Putamen (tissue), 1 donor: Measurements from ENCODE around the gene ACOT12.
"Not testable (repeated sequence)": the region's sequence is repeated elsewhere in the genome, so short reads cannot be mapped to it uniquely, and the experiment has no call there.

Experiments
- DNase-seq: peaks from one replicate; pipeline ENCODE4 v3.0.0-alpha.2; 2016; ENCODE audit warnings: low spot score

ACOT12 gene

DNA sequence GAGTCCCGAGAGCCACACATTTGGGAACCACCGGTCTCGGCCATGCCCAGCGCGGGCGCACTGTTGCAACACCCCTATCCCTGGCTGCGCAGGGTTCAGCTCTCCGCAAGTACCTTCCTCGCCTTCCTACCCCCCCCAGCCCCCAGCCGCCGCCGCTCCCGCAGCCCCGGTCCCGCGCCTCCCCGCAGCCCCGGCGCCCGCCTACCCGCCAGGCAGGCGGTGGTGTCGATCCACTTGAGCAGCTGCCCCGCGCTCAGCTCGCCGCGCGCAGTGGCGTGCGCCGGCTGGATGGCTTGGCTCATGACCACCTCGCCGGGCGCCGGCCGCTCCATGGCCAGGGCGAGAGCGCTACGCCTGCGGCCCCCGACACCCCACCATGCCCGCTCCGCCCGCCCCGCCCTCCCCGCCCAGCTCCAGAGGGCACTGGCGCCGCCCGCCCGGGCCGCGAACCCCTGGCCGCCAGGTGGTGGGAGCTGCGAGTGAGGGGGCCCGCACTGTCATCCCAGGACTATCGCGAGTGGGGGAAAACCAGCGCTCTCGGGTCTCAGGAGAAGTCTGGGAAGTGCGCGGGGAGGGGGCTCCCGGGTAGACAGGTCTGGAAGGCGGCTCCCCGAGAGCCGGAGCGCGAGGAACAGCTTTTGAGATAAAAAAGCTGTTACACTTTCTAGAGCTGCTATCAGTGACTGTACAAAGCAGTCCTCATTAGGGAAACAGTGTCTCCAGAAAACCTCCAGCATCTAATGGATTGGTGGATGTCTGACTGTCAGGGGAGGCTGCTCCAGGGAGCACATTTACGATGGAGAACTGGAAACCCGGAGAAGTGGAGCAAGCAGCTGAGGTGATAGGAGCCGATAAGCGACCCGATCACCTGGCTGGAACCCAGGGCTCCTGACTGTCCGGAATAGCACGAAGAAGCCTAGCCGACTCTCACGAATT, at the start of gene ACOT12:
TSS of gene ACOT12 (minus strand) at position 352 of the 936 bp plus-strand sequence. CDS start at position 332, 20 bp downstream.
- DNase-seq = no peak

- no peak for DNase-seq
Observed at GRCh38 chr5:81435023-81435422, 41.1 kb upstream of the ACOT12 start.

- no peak for DNase-seq
Observed at GRCh38 chr5:81429985-81430384, 36.1 kb upstream of the ACOT12 start.

GRCh38 chr5:81429363-81429762, 35.4 kb upstream of the ACOT12 start:
- no peak for DNase-seq

GRCh38 chr5:81428861-81429260, 34.9 kb upstream of the ACOT12 start:
- no peak for DNase-seq

- no peak for DNase-seq
Observed at GRCh38 chr5:81428446-81428845, 34.5 kb upstream of the ACOT12 start.

- DNase-seq = no peak
Observed at GRCh38 chr5:81427566-81427965, 33.6 kb upstream of the ACOT12 start.

GRCh38 chr5:81426359-81427030, 32.6 kb upstream of the ACOT12 start:
- DNase-seq = no peak

GRCh38 chr5:81425569-81425968, 31.6 kb upstream of the ACOT12 start:
- DNase-seq = peak; percentile 24

DNA sequence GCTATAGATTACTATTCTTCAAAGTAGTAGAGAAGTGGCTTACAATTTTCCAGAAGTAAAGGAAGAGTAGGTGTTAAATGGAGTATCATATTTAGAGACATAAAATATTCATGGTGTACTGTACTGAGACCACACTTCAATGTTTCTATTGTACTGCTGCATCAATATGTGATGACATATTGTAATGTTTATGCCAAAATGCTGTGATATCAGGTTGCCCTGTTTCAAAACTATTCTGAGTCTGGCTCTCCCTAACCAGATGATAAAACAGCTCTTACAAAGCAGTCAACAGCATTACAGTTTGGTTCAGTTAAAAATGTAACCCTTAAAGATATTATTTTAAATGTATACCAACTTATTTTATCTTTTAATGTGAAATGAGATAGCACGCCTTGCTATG, 30.8 kb upstream of the ACOT12 start:
- no peak for DNase-seq

DNA sequence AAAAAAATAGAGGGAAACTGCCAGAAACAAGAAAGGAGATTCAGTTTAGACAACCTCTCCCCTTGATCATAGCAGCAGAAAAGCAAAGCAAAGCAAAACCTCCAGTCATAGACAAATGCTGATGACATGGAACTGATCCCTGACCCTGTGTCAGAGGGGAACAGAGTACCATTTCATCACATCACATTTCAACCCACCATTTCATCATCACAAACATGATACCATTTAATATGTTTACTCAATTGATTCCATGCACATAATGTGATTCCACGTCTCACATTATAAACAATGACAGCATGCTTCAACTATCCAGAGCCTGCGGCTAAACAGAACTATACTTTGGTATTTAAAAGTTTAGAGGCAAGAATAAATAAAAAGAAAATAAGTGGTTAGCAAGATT, 28.7 kb upstream of the ACOT12 start:
- no peak for DNase-seq

GRCh38 chr5:81420039-81420667, 26.2 kb upstream of the ACOT12 start:
- DNase-seq = peak; percentile 39

DNA sequence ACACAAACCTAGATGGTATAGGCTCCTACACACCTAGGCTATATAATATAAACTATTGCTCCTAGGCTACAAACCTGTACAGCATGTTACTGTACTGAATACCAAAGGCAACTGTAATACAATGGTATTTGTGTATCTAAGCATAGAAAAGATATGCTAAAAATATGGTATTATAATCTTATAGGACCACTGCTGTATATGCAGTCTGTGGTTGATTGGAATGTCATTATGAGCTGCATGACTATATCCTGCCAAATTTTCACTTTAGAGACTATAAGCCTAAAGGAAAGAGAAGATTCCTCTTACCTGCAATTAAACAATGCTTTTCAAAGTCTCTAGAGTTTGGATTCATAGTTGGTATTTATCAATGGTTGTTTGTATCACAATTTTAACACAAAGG, 24.7 kb upstream of the ACOT12 start:
- DNase-seq = no peak

- no peak for DNase-seq
Observed at GRCh38 chr5:81417052-81417451, 23.1 kb upstream of the ACOT12 start.

GRCh38 chr5:81409896-81410295, 16.0 kb upstream of the ACOT12 start:
- DNase-seq = no peak

GRCh38 chr5:81409361-81409760, 15.4 kb upstream of the ACOT12 start:
- no peak for DNase-seq

DNA sequence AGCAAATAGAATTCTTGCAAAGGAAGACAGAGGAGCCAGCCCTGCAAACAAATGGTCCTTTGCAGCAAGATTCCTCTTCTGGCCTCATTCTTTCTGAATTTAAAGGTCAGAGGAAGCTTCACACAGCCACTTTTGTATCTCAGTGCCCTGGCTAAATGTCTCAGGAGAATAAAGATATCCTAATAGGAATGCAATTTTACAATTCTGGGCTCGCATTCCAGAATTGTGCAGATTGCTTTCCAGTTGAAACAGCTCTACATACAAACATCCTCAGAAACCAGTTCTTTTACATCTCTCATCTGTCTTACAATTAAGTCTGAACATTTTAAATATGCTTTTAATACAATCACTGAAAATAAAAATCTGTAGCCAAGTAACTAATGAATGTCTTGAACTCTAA, 14.6 kb upstream of the ACOT12 start:
- no peak for DNase-seq

GRCh38 chr5:81407811-81408210, 13.9 kb upstream of the ACOT12 start:
- DNase-seq = not testable (repeated sequence)

DNA sequence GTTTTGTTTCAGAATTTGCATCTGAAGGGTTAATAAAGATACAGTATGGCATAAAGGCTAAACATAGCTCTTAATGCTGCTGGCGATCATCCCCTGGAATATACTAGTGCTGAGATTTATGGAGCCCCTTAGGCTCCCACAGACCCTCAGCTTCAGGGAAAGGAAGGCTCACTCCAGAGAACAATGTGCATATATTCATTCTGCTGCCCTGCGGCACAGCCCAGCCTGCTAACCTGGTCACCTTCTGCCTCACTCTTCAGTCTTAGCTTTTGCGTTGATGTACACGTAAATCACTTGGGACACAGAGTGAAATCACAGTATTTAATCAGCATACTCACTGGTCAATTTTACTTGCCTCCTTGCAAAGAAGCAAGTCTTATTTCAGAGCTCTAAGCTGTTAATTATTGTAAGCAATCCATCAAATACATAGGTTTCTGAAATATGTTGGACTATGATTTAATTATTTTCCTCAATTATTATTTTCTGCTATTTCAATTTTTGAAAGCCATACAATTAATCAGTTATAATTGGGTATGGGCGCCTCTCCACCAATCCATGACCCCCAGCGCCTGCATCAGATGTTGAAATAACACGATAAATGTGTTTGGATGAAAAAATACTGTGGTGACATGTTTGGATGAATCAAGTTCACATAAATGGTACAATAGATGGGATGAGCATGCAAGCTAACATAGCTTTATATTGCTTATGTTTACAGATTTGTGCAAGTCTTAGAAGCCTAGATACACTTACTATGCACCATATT, 11.4 kb upstream of the ACOT12 start:
- DNase-seq = no peak

- no peak for DNase-seq
Observed at GRCh38 chr5:81402192-81402930, 8.4 kb upstream of the ACOT12 start.

- DNase-seq = no peak
Observed at GRCh38 chr5:81401266-81401665, 7.3 kb upstream of the ACOT12 start.
